Hepatocyte (in vitro differentiated cells): ENCODE results near the gene DIAPH2.

Source experiments
- EZH2phosphoT487 ChIP-seq: fragments of 200-600 bp; sonication (generic); IDR thresholded peaks from one replicate; pipeline ENCODE4 v1.6.1; 2018; ENCODE audit warnings: antibody characterized with exemption, mild to moderate bottlenecking, low read depth, moderate library complexity; ENCODE audit not compliant: unreplicated experiment, severe bottlenecking
- TF ChIP-seq, protein P1 (sequence below): fragments of 200-600 bp; sonication (generic); IDR thresholded peaks from 2 replicates; pipeline ENCODE4 v1.5.1; 2016; ENCODE audit warnings: antibody characterized with exemption, mild to moderate bottlenecking; ENCODE audit not compliant: poor library complexity

DNA sequence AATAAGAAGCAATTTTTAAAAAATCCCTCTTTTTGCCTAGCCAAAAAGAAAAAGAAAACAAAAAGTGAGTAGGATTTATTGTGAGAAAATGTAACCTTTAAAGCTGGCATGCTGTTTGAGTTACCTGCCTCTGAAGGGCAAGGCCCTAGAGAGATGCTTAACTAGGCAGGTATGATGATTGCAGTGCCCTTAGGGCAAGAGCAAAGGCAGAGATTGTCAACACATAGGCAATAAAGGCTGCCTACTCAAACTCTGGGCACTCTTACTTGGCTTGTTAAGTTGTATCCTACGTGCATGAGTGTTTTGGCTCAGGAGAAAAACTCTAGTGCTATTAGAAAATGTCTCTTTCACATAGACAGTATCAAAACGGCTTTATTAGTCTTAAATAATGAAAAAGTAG lies 505.0 kb downstream of the DIAPH2 start:
- TF ChIP-seq, protein P1, sequence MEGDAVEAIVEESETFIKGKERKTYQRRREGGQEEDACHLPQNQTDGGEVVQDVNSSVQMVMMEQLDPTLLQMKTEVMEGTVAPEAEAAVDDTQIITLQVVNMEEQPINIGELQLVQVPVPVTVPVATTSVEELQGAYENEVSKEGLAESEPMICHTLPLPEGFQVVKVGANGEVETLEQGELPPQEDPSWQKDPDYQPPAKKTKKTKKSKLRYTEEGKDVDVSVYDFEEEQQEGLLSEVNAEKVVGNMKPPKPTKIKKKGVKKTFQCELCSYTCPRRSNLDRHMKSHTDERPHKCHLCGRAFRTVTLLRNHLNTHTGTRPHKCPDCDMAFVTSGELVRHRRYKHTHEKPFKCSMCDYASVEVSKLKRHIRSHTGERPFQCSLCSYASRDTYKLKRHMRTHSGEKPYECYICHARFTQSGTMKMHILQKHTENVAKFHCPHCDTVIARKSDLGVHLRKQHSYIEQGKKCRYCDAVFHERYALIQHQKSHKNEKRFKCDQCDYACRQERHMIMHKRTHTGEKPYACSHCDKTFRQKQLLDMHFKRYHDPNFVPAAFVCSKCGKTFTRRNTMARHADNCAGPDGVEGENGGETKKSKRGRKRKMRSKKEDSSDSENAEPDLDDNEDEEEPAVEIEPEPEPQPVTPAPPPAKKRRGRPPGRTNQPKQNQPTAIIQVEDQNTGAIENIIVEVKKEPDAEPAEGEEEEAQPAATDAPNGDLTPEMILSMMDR = no peak
- no peak for TF ChIP-seq EZH2phosphoT487
